PFSK-1 (cell line): ENCODE results near the gene ATG7.

Source experiments
- FOXP2 ChIP-seq: optimal IDR thresholded peaks from 2 replicates; pipeline ENCODE3; 2011; ENCODE audit warnings: borderline replicate concordance, control low read depth, inconsistent platforms; ENCODE audit not compliant: insufficient read depth; ENCODE audit errors: extremely low read length, extremely low read depth
- POLR2AphosphoS5 ChIP-seq: IDR thresholded peaks from 2 replicates; pipeline ENCODE4 v1.6.1; 2012; ENCODE audit warnings: low read depth, mild to moderate bottlenecking, control low read depth, low read length, moderate library complexity
- REST ChIP-seq, 2 experiments: IDR thresholded peaks; 2 replicates each; pipeline versions ENCODE4 v1.6.1 to v1.8.0; 2011 to 2012; ENCODE audit warnings: low read depth in 2 of 2, low read length in 2 of 2, control low read depth in 1 of 2, inconsistent platforms in 1 of 2, mild to moderate bottlenecking in 1 of 2, moderate library complexity in 1 of 2; ENCODE audit not compliant: insufficient read depth in 1 of 2
- SIN3A ChIP-seq: IDR thresholded peaks from 2 replicates; pipeline ENCODE4 v1.6.1; 2012; ENCODE audit warnings: mild to moderate bottlenecking, low read length, moderate library complexity, borderline replicate concordance; ENCODE audit not compliant: insufficient read depth
- TAF1 ChIP-seq: IDR thresholded peaks from 2 replicates; pipeline ENCODE4 v1.6.1; 2012; ENCODE audit warnings: low read length, control low read depth, borderline replicate concordance; ENCODE audit not compliant: insufficient read depth

- TF ChIP-seq REST (IDR thresholded peaks at IDR 0.05; ENCODE audit: insufficient read depth in 1 of 2, low read depth in 2 of 2, low read length in 2 of 2) = no peak
- no peak for TF ChIP-seq SIN3A
- no peak for TF ChIP-seq POLR2AphosphoS5
- TF ChIP-seq TAF1 = no peak
- no peak for TF ChIP-seq FOXP2
These were observed 158.0 kb downstream of the ATG7 start for GRCh38 chr3:11430207-11430606.
